SK-N-SH (cell line): Measurements from ENCODE around the gene WWTR1. TPM values are rescaled to one million over a fixed set of nuclear protein-coding genes. Genes with fewer than 3 reads are reported as not detected.

Source experiments
- CTCF ChIA-PET: fragments of 300-600, 350-600 bp; formaldehyde crosslinking; extraction: SDS; loops from one replicate; lab custom pipeline; 2021; lab: Yijun Ruan, JAX
- POLR2A ChIA-PET: fragments of 350-600 bp; sonication (Branson Sonifier 250); formaldehyde crosslinking; extraction: SDS; loops from one replicate; lab custom pipeline; 2020; ENCODE audit warnings: antibody characterized with exemption, inconsistent platforms; lab: Yijun Ruan, JAX
- DNase-seq: peaks from one replicate; pipeline ENCODE4 v3.0.0; 2012
- H2AFZ ChIP-seq: fragments of 200-600 bp; sonication (generic); 2 replicates; pipeline ENCODE4 v1.8.1; 2016; ENCODE audit warnings: antibody characterized with exemption, mild to moderate bottlenecking, low read depth
- H3F3A ChIP-seq: fragments of 200-600 bp; sonication (generic); replicated peaks from 2 replicates; pipeline ENCODE3; 2016; ENCODE audit warnings: antibody characterized with exemption, mild to moderate bottlenecking; ENCODE audit not compliant: insufficient read depth
- H3K27ac ChIP-seq, 2 experiments: fragments of 200-500 bp in 1 of 2; fragments of 200-600 bp in 1 of 2; sonication (Bioruptor generic) in 1 of 2; sonication (generic), shearing (Covaris generic) in 1 of 2; 2 replicates each; pipeline versions ENCODE4 v1.5.1 to v1.6.1; 2014 to 2016; ENCODE audit warnings: low read depth in 2 of 2, inconsistent platforms in 1 of 2, low read length in 1 of 2, mild to moderate bottlenecking in 1 of 2, mixed read lengths in 1 of 2
- H3K27me3 ChIP-seq: fragments of 200-600 bp; sonication (generic), shearing (Covaris generic); 2 replicates; pipeline ENCODE4 v1.6.1; 2016; ENCODE audit warnings: mixed run types; ENCODE audit not compliant: insufficient read depth
- H3K36me3 ChIP-seq, 2 experiments: fragments of 200-500 bp in 1 of 2; fragments of 200-600 bp in 1 of 2; sonication (Bioruptor generic) in 1 of 2; sonication (generic) in 1 of 2; replicated peaks in 1 of 2; 2 replicates each; pipeline versions ENCODE3 to v1.5.1; 2014 to 2016; ENCODE audit warnings: low read length in 1 of 2, mild to moderate bottlenecking in 1 of 2; ENCODE audit not compliant: insufficient read depth in 2 of 2, control insufficient read depth in 1 of 2
- H3K4me1 ChIP-seq, 2 experiments: fragments of 200-500 bp in 1 of 2; fragments of 200-600 bp in 1 of 2; sonication (Bioruptor generic) in 1 of 2; sonication (generic), shearing (Covaris generic) in 1 of 2; 2 replicates each; pipeline versions ENCODE4 v1.5.1 to v1.6.1; 2014 to 2016; ENCODE audit warnings: low read depth in 1 of 2, low read length in 1 of 2, mixed run types in 1 of 2; ENCODE audit not compliant: insufficient read depth in 2 of 2, control insufficient read depth in 1 of 2
- H3K4me2 ChIP-seq: fragments of 200-600 bp; sonication (generic), shearing (Covaris generic); 2 replicates; pipeline ENCODE4 v1.6.1; 2017; ENCODE audit warnings: mixed run types
- H3K4me3 ChIP-seq, 2 experiments: fragments of 200-500 bp in 1 of 2; fragments of 200-600 bp in 1 of 2; sonication (Bioruptor generic) in 1 of 2; sonication (generic), shearing (Covaris generic) in 1 of 2; 2 replicates each; pipeline versions ENCODE4 v1.5.1 to v1.8.1; 2014 to 2016; ENCODE audit warnings: low read depth in 2 of 2, inconsistent platforms in 1 of 2, low read length in 1 of 2, mild to moderate bottlenecking in 1 of 2, mixed read lengths in 1 of 2, moderate library complexity in 1 of 2
- H3K79me2 ChIP-seq: fragments of 200-600 bp; sonication (generic); 2 replicates; pipeline ENCODE4 v1.8.1; 2017; ENCODE audit warnings: mild to moderate bottlenecking; ENCODE audit not compliant: insufficient read depth
- H3K9ac ChIP-seq: fragments of 200-600 bp; sonication (generic); 2 replicates; pipeline ENCODE4 v1.6.1; 2017; ENCODE audit warnings: mixed run types
- H3K9me2 ChIP-seq: fragments of 200-600 bp; sonication (generic); 2 replicates; pipeline ENCODE4 v1.6.1; 2017; ENCODE audit warnings: mixed run types
- H3K9me3 ChIP-seq: fragments of 200-600 bp; sonication (generic); 2 replicates; pipeline ENCODE4 v1.6.1; 2017; ENCODE audit warnings: mixed run types, mild to moderate bottlenecking, moderate library complexity
- H4K20me1 ChIP-seq: fragments of 200-600 bp; sonication (generic); 2 replicates; pipeline ENCODE4 v1.6.1; 2017; ENCODE audit warnings: mild to moderate bottlenecking, mixed run types; ENCODE audit not compliant: insufficient read depth
- CHD2 ChIP-seq: fragments of 150-350 bp; IDR thresholded peaks from 2 replicates; pipeline ENCODE4 v1.6.1; 2018; ENCODE audit warnings: low read length; ENCODE audit not compliant: partially characterized antibody
- FOXJ3 ChIP-seq: sonication (generic); formaldehyde crosslinking; IDR thresholded peaks from 2 replicates; pipeline ENCODE4 v1.5.1; 2020; ENCODE audit warnings: mild to moderate bottlenecking, missing genetic modification reagents
- FOXM1 ChIP-seq: IDR thresholded peaks from 2 replicates; pipeline ENCODE4 v1.4.0; 2012; ENCODE audit warnings: low read depth, mild to moderate bottlenecking
- GABPA ChIP-seq: IDR thresholded peaks from 2 replicates; pipeline ENCODE4 v1.4.0; 2012; ENCODE audit warnings: low read depth, mild to moderate bottlenecking
- GATA2 ChIP-seq: sonication (generic); formaldehyde crosslinking; IDR thresholded peaks from 2 replicates; pipeline ENCODE4 v1.5.0; 2020; ENCODE audit warnings: mild to moderate bottlenecking, missing genetic modification reagents
- JUND ChIP-seq: IDR thresholded peaks from 2 replicates; pipeline ENCODE4 v1.4.0; 2012
- MXI1 ChIP-seq: IDR thresholded peaks from 2 replicates; pipeline ENCODE4 v1.6.1; 2012; ENCODE audit warnings: mild to moderate bottlenecking, low read depth, low read length, improper control_type of control experiment
- NFIC ChIP-seq: IDR thresholded peaks from 2 replicates; pipeline ENCODE4 v1.4.0; 2012; ENCODE audit warnings: borderline replicate concordance
- NRF1 ChIP-seq: IDR thresholded peaks from 2 replicates; pipeline ENCODE4 v1.6.1; 2012; ENCODE audit warnings: low read depth, mild to moderate bottlenecking, low read length
- PBX3 ChIP-seq: IDR thresholded peaks from 2 replicates; pipeline ENCODE4; 2012
- POLR2AphosphoS5 ChIP-seq: IDR thresholded peaks from 2 replicates; pipeline ENCODE4 v1.6.1; 2012; ENCODE audit warnings: low read depth, low read length
- RCOR1 ChIP-seq: fragments of 150-350 bp; IDR thresholded peaks from 2 replicates; pipeline ENCODE4 v1.6.1; 2017; ENCODE audit warnings: antibody characterized with exemption, low read length
- REST ChIP-seq: IDR thresholded peaks from 2 replicates; pipeline ENCODE4 v1.6.1; 2012; ENCODE audit warnings: mild to moderate bottlenecking, low read depth, low read length, moderate library complexity
- SIN3A ChIP-seq: IDR thresholded peaks from 2 replicates; pipeline ENCODE4 v1.6.1; 2012; ENCODE audit warnings: low read depth, mild to moderate bottlenecking, low read length, moderate library complexity, borderline replicate concordance
- USF1 ChIP-seq: IDR thresholded peaks from 2 replicates; pipeline ENCODE4 v1.4.0; 2012; ENCODE audit warnings: low read depth, borderline replicate concordance
- USF2 ChIP-seq: fragments of 150-350 bp; IDR thresholded peaks from 2 replicates; pipeline ENCODE4 v1.6.1; 2017; ENCODE audit warnings: antibody characterized with exemption, low read length, low read depth, borderline replicate concordance
- YY1 ChIP-seq: IDR thresholded peaks from 2 replicates; pipeline ENCODE4 v1.4.0; 2012; ENCODE audit warnings: low read depth, mild to moderate bottlenecking
- ZBTB33 ChIP-seq: IDR thresholded peaks from 2 replicates; pipeline ENCODE4 v1.4.0; 2012; ENCODE audit warnings: low read depth, borderline replicate concordance
- WGBS: methylation state at CpG from one replicate; pipeline ENCODE4 v1.1.6; 2017; ENCODE audit warnings: low lambda C conversion rate; 5-methylcytosine and 5-hydroxymethylcytosine counted together
- polyA plus RNA-seq, 3 experiments: library from polyadenylated mRNA; depleted of rRNA; stranded (reverse); fragments of >200 nt; gene quantifications; 2 replicates each; pipeline ENCODE4 v1.2.3, GENCODE V29; 2012
- TF ChIP-seq, protein P1 (sequence below): fragments of 200-600 bp; sonication (generic); IDR thresholded peaks from 2 replicates; pipeline ENCODE4 v1.6.1; 2017; ENCODE audit warnings: antibody characterized with exemption, mild to moderate bottlenecking, moderate library complexity

Gene WWTR1
- polyA plus RNA-seq, 1 of the 3 experiments (the other 2 are of a cell fraction) = 60.6 TPM

DNA sequence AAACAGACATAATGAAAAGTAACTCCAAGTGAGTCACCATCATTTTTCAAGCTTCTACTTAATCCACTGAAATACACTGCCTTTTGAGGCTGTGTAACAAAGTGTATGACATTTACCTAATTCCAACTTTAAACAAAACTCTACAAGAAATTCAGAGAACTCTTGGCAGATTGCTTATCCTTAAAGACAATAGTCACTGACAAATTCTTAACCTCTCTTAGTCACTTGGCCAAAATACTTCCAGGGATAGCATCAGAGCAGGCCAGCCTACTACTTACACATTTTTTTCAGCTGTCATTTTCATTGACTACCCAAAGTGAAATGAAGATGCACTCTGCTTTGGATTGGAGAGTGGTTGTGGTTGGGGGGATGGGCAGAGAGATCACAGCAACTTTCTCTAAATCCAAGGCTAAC is 3.6 kb downstream of the WWTR1 start (continued):
- TF ChIP-seq GATA2 (CRISPR knock-in tag) (no peak), CHD2 (no peak), USF2 (no peak), FOXJ3 (CRISPR knock-in tag) (no peak), RCOR1 (no peak), PBX3 (peak; percentile 65), MXI1 (no peak), ZBTB33 (0 out of 2 replicates have a peak, but pooled peaks have one; percentile 18), GABPA (no peak), NRF1 (no peak), POLR2AphosphoS5 (no peak), FOXM1 (no peak), YY1 (no peak), JUND (peak; percentile 57; the same call in 1 of the 2 replicates)
- TF ChIP-seq, protein P1, sequence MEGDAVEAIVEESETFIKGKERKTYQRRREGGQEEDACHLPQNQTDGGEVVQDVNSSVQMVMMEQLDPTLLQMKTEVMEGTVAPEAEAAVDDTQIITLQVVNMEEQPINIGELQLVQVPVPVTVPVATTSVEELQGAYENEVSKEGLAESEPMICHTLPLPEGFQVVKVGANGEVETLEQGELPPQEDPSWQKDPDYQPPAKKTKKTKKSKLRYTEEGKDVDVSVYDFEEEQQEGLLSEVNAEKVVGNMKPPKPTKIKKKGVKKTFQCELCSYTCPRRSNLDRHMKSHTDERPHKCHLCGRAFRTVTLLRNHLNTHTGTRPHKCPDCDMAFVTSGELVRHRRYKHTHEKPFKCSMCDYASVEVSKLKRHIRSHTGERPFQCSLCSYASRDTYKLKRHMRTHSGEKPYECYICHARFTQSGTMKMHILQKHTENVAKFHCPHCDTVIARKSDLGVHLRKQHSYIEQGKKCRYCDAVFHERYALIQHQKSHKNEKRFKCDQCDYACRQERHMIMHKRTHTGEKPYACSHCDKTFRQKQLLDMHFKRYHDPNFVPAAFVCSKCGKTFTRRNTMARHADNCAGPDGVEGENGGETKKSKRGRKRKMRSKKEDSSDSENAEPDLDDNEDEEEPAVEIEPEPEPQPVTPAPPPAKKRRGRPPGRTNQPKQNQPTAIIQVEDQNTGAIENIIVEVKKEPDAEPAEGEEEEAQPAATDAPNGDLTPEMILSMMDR = no peak

DNA sequence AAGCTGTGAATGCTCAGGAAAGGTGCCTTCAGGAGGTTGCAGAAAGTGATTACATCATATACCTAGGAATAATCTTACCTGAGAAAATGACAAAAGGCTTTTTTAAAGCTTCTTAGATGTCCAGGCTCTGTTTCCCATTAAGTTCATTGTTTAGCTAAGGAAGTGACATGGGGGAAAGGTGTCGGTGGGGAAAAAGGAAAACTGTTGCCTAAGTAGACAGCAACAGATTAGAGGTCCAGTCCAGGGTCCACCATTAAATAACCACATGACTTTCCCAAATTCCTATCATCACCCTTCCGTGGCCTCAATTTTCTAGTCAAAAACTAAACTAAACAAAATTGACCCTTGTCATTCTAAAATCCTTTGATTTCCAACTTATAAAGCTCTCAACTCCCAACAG is 4.3 kb downstream of the WWTR1 start:
- Histone ChIP-seq H2AFZ (no peak overlapping the region), H3F3A (peaks cover 20% of the 10 kb centered on the region), H3K27me3 (no peaks in the 10 kb centered on the region), H3K4me3 (peak overlapping the region in 1 of 2 experiments; percentile 75; a peak in 2 of 4 replicates), H3K9me3 (no peaks in the 10 kb centered on the region), H3K9ac (no peak overlapping the region), H3K9me2 (no peaks in the 10 kb centered on the region), H3K4me1 (peaks cover under 1 to 19% of the 10 kb centered on the region in 2 experiments; a peak in 2 of 4 replicates), H3K27ac (peak overlapping the region in 1 of 2 experiments; percentile 93; a peak in 2 of 4 replicates), H3K79me2 (peaks cover 89% of the 10 kb centered on the region), H4K20me1 (peaks cover 35% of the 10 kb centered on the region), H3K36me3 (peaks cover 5 to 43% of the 10 kb centered on the region in 2 experiments), H3K4me2 (peak overlapping the region; percentile 94)
- TF ChIP-seq REST = no peak
- TF ChIP-seq NFIC = no peak
- no peak for TF ChIP-seq NRF1
- TF ChIP-seq ZBTB33 = no peak
- no peak for TF ChIP-seq SIN3A
- TF ChIP-seq USF1 = no peak
- no peak for TF ChIP-seq YY1
- CTCF ChIA-PET = interaction anchor here (0.5 to 2.1 kb wide), 3 partner anchors 10 to 1064 kb away, joined by 3 to 12 read pairs (median 3); no protein-coding TSS in a partner anchor
- 75% methylated on average over 2 of the region's 2 CpGs for WGBS
- DNase-seq = no peak
- POLR2A ChIA-PET = no interaction called here
